ENCODE measurements around the gene SLX1B. TPM values are rescaled to one million over a fixed set of nuclear protein-coding genes. Genes with fewer than 3 reads are reported as not detected.
"Not testable (repeated sequence)": the region's sequence is repeated elsewhere in the genome, so short reads cannot be mapped to it uniquely, and the experiment has no call there.

SLX1B gene
- polyA plus RNA-seq (2011; rRNA removed) = 10.2 and 11.5 TPM in 2 replicates
- polyA minus RNA-seq (2011; rRNA and poly(A)+ RNA removed) = 6.6 and 7.2 TPM in 2 replicates

DNA sequence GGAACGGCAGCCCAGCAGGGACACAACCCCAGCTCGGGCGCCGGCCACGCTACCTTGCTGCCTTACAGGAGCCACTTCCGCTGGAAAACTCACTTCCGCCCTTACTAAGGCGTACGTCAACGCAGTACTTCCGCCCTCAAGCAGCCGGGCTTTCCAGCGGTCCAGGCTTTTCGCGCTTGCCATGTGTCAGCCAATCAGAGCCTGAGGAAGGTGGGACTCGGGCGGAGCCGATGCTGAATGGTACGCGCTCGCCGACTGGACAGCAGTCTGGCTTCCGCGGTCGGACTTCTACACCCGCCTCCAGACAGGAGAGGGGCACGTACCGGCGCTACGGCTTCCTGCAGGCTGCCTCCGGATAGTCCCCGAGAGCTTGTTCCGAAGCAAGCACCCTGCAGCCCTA, at the start of gene SLX1B, which contains the start of gene BOLA2:
TSS of gene SLX1B (plus strand) at position 265 of the 400 bp plus-strand sequence.
TSS of gene BOLA2 (minus strand) at position 83 of the 400 bp plus-strand sequence. CDS start 98 bp downstream, outside the sequence.
- DNase-seq (ENCODE audit: low read depth, low spot score); H3K27me3 ChIP-seq (ENCODE audit: control insufficient read depth, insufficient read depth, low read length); POLR2A ChIA-PET; H3K27ac ChIP-seq (ENCODE audit: low read depth, low read length); H3K9me3 ChIP-seq (ENCODE audit: control insufficient read depth, insufficient read depth, low read length); H3K4me3 ChIP-seq (ENCODE audit: low read depth, low read length); CTCF ChIA-PET: not testable (repeated sequence)

DNA sequence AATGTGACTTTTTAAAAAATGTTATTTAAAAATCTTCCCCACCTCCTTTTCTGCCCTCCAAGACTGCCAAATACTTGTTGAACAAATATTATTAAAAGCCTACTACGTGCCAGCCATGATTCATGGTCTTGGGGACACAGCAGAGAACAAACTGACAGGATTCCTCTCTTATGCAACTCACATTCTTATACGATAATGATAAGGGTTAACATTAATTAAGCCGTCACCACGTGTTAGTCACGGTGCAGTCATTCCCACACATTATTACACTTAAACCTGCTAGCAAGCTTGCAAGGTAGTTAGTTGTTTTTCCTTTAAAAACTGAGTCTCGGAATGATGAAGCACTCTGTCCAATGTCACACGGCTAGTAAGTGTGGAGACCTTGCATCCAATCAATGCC, 49.1 kb upstream of the SLX1B start:
- CTCF ChIA-PET; DNase-seq (ENCODE audit: low read depth, low spot score); POLR2A ChIA-PET; H3K27ac ChIP-seq (ENCODE audit: low read depth, low read length); H3K9me3 ChIP-seq (ENCODE audit: control insufficient read depth, insufficient read depth, low read length); H3K4me3 ChIP-seq (ENCODE audit: low read depth, low read length); H3K27me3 ChIP-seq (ENCODE audit: control insufficient read depth, insufficient read depth, low read length): not testable (repeated sequence)

DNA sequence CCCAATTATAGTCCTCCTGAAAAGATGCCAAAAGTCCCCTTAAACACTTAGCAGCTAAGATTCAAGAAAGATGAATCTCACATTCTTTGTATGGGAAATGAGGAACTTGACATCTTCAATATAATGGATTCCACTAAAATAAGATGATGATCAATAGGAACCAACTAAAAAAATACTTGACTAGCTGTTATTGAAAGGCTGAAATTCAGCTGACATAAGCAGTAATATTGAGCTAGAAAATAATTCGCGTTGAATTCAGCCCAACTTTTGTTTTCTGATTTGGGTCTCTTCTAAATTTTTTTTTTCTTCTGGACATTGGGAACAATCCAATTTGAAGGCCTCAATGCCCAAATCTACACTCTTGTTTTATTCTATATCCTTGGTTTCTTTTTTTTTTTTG, 30.7 kb upstream of the SLX1B start:
- DNase-seq (ENCODE audit: low read depth, low spot score); CTCF ChIA-PET; H3K27ac ChIP-seq (ENCODE audit: low read depth, low read length); H3K9me3 ChIP-seq (ENCODE audit: control insufficient read depth, insufficient read depth, low read length); H3K4me3 ChIP-seq (ENCODE audit: low read depth, low read length); H3K27me3 ChIP-seq (ENCODE audit: control insufficient read depth, insufficient read depth, low read length); POLR2A ChIA-PET: not testable (repeated sequence)

DNA sequence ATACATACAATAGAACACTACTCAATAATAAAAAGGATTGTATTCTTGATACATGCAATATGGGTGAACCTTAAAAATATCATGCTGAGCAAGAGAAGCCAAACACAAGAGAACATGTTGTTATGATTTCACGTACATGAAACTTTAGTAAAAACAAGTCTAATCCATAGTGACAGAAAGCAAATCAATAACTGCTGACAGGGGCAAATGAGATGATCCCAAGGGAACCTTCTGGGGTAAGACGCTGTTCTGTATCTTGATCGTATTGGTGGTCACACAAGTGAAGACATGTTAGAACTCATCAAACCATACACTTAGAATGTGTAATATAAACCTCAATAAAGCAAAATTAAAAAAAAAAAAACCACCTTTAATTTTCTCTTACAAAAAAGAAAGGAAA, 28.9 kb upstream of the SLX1B start:
- H3K4me3 ChIP-seq (ENCODE audit: low read depth, low read length); H3K27ac ChIP-seq (ENCODE audit: low read depth, low read length); DNase-seq (ENCODE audit: low read depth, low spot score); POLR2A ChIA-PET; H3K9me3 ChIP-seq (ENCODE audit: control insufficient read depth, insufficient read depth, low read length); H3K27me3 ChIP-seq (ENCODE audit: control insufficient read depth, insufficient read depth, low read length); CTCF ChIA-PET: not testable (repeated sequence)

DNA sequence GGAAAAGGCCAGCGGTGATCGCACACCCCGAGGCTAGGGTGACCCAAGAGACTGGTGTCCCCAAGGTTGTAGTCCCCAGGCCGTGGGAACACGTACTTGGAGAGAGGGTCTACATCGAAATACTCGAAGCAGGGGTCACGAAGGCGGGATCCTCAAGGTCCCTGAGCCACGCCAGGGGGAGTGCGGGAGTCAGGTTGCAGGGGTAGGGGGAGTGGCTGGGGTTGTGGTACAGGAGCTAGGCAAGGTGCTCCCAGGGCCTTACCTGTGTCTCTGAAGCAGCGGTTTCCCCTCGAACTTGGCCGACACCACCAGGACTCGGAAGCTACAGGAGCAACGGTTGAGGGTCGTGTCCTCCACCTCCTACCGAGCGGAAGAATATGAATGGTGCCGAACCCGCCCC, 579 bp upstream of the SLX1B start:
- POLR2A ChIA-PET; H3K9me3 ChIP-seq (ENCODE audit: control insufficient read depth, insufficient read depth, low read length); H3K27me3 ChIP-seq (ENCODE audit: control insufficient read depth, insufficient read depth, low read length); H3K4me3 ChIP-seq (ENCODE audit: low read depth, low read length); DNase-seq (ENCODE audit: low read depth, low spot score); CTCF ChIA-PET; H3K27ac ChIP-seq (ENCODE audit: low read depth, low read length): not testable (repeated sequence)

DNA sequence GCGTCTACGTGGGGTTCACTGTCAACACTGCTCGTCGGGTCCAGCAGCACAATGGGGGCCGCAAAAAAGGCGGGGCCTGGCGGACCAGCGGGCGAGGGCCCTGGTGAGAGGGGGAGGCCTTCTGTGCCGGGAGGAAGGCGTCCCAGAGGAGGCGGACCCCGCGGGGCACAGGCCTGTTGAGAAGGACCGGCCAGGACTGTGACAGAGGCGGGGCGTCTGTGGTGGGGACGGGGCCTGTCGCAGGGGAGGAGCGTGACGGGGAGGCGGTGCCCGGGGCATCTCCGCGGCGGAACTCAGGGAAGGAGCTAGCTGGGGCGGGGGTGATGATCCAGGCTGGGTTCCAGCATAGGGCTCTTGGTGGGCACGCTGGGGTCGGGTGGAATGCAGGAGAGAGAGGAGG, 495 bp downstream of the SLX1B start:
- H3K4me3 ChIP-seq (ENCODE audit: low read depth, low read length); H3K9me3 ChIP-seq (ENCODE audit: control insufficient read depth, insufficient read depth, low read length); CTCF ChIA-PET; H3K27ac ChIP-seq (ENCODE audit: low read depth, low read length); H3K27me3 ChIP-seq (ENCODE audit: control insufficient read depth, insufficient read depth, low read length); DNase-seq (ENCODE audit: low read depth, low spot score); POLR2A ChIA-PET: not testable (repeated sequence)

DNA sequence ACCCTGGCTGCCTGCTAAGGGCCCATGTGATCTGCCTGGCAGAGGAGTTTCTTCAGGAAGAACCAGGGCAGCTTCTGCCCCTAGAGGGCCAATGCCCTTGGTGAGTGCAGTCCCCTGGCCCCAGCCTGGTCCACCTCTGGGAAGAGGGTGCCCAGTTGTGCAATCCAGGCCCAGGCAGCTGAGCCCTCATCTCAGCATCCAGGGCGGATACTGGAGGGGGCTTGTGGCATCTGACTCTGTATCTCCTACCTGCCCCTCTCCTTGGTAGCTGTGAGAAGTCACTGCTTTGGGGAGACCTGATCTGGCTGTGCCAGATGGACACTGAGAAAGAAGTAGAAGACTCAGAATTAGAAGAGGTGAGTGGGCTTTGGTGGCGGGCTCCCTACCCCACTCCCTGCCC, 3.3 kb downstream of the SLX1B start:
- H3K9me3 ChIP-seq (ENCODE audit: control insufficient read depth, insufficient read depth, low read length); H3K4me3 ChIP-seq (ENCODE audit: low read depth, low read length); POLR2A ChIA-PET; H3K27ac ChIP-seq (ENCODE audit: low read depth, low read length); H3K27me3 ChIP-seq (ENCODE audit: control insufficient read depth, insufficient read depth, low read length); CTCF ChIA-PET; DNase-seq (ENCODE audit: low read depth, low spot score): not testable (repeated sequence)

DNA sequence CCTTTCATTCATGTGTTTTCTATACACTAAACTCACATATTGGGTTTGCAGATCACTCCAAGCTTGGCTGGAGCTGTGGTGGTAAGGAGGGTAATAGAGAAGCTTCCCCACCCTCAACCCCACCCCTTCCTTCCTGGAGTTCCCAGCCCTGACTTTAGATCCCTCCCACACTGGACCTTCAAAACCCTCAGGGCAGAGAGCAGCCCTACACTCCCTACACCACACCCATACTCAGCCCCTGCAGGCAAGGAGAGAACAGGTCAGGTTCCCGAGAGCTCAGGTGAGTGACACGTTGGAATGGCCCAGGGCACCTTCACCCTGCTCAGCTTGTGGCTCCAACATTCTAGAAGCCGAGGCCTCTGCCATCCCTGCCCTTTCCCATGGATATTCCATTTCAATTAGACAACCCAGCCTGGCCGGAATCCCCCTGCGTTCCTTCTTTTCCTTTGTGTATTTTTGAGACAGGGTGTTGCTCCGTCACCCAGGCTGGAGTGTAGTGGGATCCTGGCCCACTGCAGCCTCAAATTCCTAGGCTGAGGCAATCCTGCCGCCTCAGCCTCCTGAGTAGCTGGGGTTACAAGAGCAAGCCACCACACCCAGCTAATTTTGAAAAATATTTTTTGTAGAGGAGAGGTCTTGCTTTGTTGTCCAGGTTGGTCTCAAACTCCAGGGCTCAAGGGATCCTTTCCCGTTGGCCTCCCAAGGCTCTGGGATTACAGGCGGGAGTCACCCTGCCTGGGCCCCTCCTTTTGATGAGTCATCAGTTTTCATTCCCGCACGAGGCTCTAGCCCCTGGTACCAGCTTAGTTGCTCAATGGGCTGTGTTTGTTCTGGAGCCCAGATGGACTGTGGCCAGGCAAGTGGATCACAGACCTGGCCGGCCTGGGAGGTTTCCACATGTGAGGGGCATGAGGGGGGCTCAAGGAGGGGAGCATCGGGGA, 5.6 kb downstream of the SLX1B start, which contains the start of gene SULT1A4:
TSS of gene SULT1A4 (plus strand) at position 208 of the 941 bp plus-strand sequence. CDS start 1,473 bp downstream, outside the sequence.
- H3K27me3 ChIP-seq (ENCODE audit: control insufficient read depth, insufficient read depth, low read length); H3K4me3 ChIP-seq (ENCODE audit: low read depth, low read length); H3K9me3 ChIP-seq (ENCODE audit: control insufficient read depth, insufficient read depth, low read length); POLR2A ChIA-PET; CTCF ChIA-PET; H3K27ac ChIP-seq (ENCODE audit: low read depth, low read length); DNase-seq (ENCODE audit: low read depth, low spot score): not testable (repeated sequence)

DNA sequence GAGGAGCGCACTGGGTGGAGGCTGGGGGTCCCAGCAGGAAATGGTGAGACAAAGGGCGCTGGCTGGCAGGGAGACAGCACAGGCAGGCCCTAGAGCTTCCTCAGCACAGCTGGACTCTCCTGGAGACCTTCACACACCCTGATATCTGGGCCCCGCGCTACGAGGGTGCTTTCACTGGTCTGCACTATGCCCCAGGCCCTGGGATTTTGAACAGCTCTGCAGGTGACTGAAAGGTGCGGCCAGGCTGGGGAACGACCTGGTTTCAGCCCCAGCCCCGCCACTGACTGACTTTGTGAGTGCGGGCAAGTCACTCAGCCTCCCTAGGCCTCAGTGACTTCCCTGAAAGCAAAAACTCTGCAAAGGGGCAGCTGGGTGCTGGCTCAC, 6.3 kb downstream of the SLX1B start:
- CTCF ChIA-PET; H3K27me3 ChIP-seq (ENCODE audit: control insufficient read depth, insufficient read depth, low read length); H3K9me3 ChIP-seq (ENCODE audit: control insufficient read depth, insufficient read depth, low read length); H3K27ac ChIP-seq (ENCODE audit: low read depth, low read length); H3K4me3 ChIP-seq (ENCODE audit: low read depth, low read length); DNase-seq (ENCODE audit: low read depth, low spot score); POLR2A ChIA-PET: not testable (repeated sequence)

DNA sequence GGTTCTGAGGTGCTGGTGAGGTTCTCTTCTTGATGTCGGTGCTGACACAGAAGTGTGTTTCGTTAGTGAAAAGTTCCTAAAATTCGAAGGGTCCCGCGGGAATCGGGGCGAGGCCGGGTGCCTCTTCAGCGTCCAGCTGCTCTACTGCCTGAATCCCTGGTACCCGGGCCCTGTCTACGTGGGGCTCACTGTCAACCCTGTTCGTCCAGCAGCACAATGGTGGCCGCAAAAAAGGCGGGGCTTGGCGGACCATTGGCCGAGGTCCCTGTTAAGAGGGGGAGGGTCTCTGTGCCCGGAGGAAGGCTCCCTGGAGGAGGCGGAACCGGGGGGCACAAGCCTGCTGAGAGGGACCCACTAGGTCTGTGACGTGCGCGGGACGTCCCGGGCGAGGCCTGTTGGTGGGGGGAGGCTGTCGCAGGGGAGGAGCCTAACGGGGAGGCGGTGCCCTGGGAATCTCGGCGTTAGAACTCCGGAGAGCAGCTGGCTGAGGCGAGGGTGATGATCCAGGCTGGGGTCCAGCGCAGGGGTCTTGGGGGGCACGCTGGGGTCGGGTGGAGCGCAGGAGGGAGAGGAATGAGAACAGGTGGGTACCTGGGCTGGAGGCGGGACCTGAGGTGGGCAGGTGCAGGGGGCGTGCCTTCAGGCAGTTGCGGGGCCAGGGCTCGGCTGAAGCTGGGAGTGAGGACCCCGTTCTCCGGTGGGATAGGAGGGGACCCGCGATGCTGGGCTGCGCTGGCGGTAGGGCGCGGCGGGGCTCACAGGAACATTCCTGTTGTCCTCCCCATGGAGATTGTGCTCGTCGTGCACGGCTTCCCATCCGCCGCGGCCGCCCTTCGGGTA, 11.9 kb downstream of the SLX1B start:
- not testable (repeated sequence) for H3K27ac ChIP-seq (ENCODE audit: low read depth, low read length)

DNA sequence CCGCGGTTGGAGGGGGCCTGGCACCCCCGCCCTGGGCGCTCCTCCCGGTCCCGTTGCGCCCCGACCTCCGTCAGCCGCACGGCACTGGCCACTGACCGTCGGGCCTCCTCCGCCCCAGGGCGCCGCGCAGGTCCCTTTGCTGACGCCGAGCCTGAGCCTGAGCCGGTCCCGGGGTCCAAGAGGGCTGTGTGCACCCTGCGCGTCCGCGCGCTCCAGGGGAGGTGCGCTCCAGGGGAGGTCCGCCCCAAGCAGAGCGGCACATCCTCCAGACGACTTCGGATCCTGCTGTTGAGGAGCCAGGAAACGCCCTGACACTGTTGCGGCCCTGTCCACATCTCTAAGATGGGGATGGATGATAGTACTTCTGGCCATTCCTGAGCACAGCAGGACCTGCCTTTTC, 12.6 kb downstream of the SLX1B start:
- POLR2A ChIA-PET; H3K27me3 ChIP-seq (ENCODE audit: control insufficient read depth, insufficient read depth, low read length); H3K9me3 ChIP-seq (ENCODE audit: control insufficient read depth, insufficient read depth, low read length); CTCF ChIA-PET; H3K27ac ChIP-seq (ENCODE audit: low read depth, low read length); H3K4me3 ChIP-seq (ENCODE audit: low read depth, low read length); DNase-seq (ENCODE audit: low read depth, low spot score): not testable (repeated sequence)

More for the DNA sequence above, 11.9 kb downstream of the SLX1B start:
- DNase-seq (ENCODE audit: low read depth, low spot score); POLR2A ChIA-PET; H3K27me3 ChIP-seq (ENCODE audit: control insufficient read depth, insufficient read depth, low read length); CTCF ChIA-PET; H3K9me3 ChIP-seq (ENCODE audit: control insufficient read depth, insufficient read depth, low read length); H3K4me3 ChIP-seq (ENCODE audit: low read depth, low read length): not testable (repeated sequence)

Measured in AG04450 (cell line).